SK-N-SH (cell line): ENCODE results near the gene PRLR. TPM values are rescaled to one million over a fixed set of nuclear protein-coding genes. Genes with fewer than 3 reads are reported as not detected.

ENCODE experiments used
- CTCF ChIA-PET: fragments of 300-600, 350-600 bp; formaldehyde crosslinking; extraction: SDS; loops from one replicate; lab custom pipeline; 2021; lab: Yijun Ruan, JAX
- POLR2A ChIA-PET: fragments of 350-600 bp; sonication (Branson Sonifier 250); formaldehyde crosslinking; extraction: SDS; loops from one replicate; lab custom pipeline; 2020; ENCODE audit warnings: antibody characterized with exemption, inconsistent platforms; lab: Yijun Ruan, JAX
- DNase-seq: peaks from one replicate; pipeline ENCODE4 v3.0.0; 2012
- H2AFZ ChIP-seq: fragments of 200-600 bp; sonication (generic); 2 replicates; pipeline ENCODE4 v1.8.1; 2016; ENCODE audit warnings: antibody characterized with exemption, mild to moderate bottlenecking, low read depth
- H3F3A ChIP-seq: fragments of 200-600 bp; sonication (generic); replicated peaks from 2 replicates; pipeline ENCODE3; 2016; ENCODE audit warnings: antibody characterized with exemption, mild to moderate bottlenecking; ENCODE audit not compliant: insufficient read depth
- H3K27ac ChIP-seq, 2 experiments: fragments of 200-500 bp in 1 of 2; fragments of 200-600 bp in 1 of 2; sonication (Bioruptor generic) in 1 of 2; sonication (generic), shearing (Covaris generic) in 1 of 2; 2 replicates each; pipeline versions ENCODE4 v1.5.1 to v1.6.1; 2014 to 2016; ENCODE audit warnings: low read depth in 2 of 2, inconsistent platforms in 1 of 2, low read length in 1 of 2, mild to moderate bottlenecking in 1 of 2, mixed read lengths in 1 of 2
- H3K27me3 ChIP-seq: fragments of 200-600 bp; sonication (generic), shearing (Covaris generic); 2 replicates; pipeline ENCODE4 v1.6.1; 2016; ENCODE audit warnings: mixed run types; ENCODE audit not compliant: insufficient read depth
- H3K36me3 ChIP-seq, 2 experiments: fragments of 200-500 bp in 1 of 2; fragments of 200-600 bp in 1 of 2; sonication (Bioruptor generic) in 1 of 2; sonication (generic) in 1 of 2; replicated peaks in 1 of 2; 2 replicates each; pipeline versions ENCODE3 to v1.5.1; 2014 to 2016; ENCODE audit warnings: low read length in 1 of 2, mild to moderate bottlenecking in 1 of 2; ENCODE audit not compliant: insufficient read depth in 2 of 2, control insufficient read depth in 1 of 2
- H3K4me1 ChIP-seq, 2 experiments: fragments of 200-500 bp in 1 of 2; fragments of 200-600 bp in 1 of 2; sonication (Bioruptor generic) in 1 of 2; sonication (generic), shearing (Covaris generic) in 1 of 2; 2 replicates each; pipeline versions ENCODE4 v1.5.1 to v1.6.1; 2014 to 2016; ENCODE audit warnings: low read depth in 1 of 2, low read length in 1 of 2, mixed run types in 1 of 2; ENCODE audit not compliant: insufficient read depth in 2 of 2, control insufficient read depth in 1 of 2
- H3K4me2 ChIP-seq: fragments of 200-600 bp; sonication (generic), shearing (Covaris generic); 2 replicates; pipeline ENCODE4 v1.6.1; 2017; ENCODE audit warnings: mixed run types
- H3K4me3 ChIP-seq, 2 experiments: fragments of 200-500 bp in 1 of 2; fragments of 200-600 bp in 1 of 2; sonication (Bioruptor generic) in 1 of 2; sonication (generic), shearing (Covaris generic) in 1 of 2; 2 replicates each; pipeline versions ENCODE4 v1.5.1 to v1.8.1; 2014 to 2016; ENCODE audit warnings: low read depth in 2 of 2, inconsistent platforms in 1 of 2, low read length in 1 of 2, mild to moderate bottlenecking in 1 of 2, mixed read lengths in 1 of 2, moderate library complexity in 1 of 2
- H3K79me2 ChIP-seq: fragments of 200-600 bp; sonication (generic); 2 replicates; pipeline ENCODE4 v1.8.1; 2017; ENCODE audit warnings: mild to moderate bottlenecking; ENCODE audit not compliant: insufficient read depth
- H3K9ac ChIP-seq: fragments of 200-600 bp; sonication (generic); 2 replicates; pipeline ENCODE4 v1.6.1; 2017; ENCODE audit warnings: mixed run types
- H3K9me2 ChIP-seq: fragments of 200-600 bp; sonication (generic); 2 replicates; pipeline ENCODE4 v1.6.1; 2017; ENCODE audit warnings: mixed run types
- H3K9me3 ChIP-seq: fragments of 200-600 bp; sonication (generic); 2 replicates; pipeline ENCODE4 v1.6.1; 2017; ENCODE audit warnings: mixed run types, mild to moderate bottlenecking, moderate library complexity
- H4K20me1 ChIP-seq: fragments of 200-600 bp; sonication (generic); 2 replicates; pipeline ENCODE4 v1.6.1; 2017; ENCODE audit warnings: mild to moderate bottlenecking, mixed run types; ENCODE audit not compliant: insufficient read depth
- CHD2 ChIP-seq: fragments of 150-350 bp; IDR thresholded peaks from 2 replicates; pipeline ENCODE4 v1.6.1; 2018; ENCODE audit warnings: low read length; ENCODE audit not compliant: partially characterized antibody
- EP300 ChIP-seq, 2 experiments: IDR thresholded peaks; 2 replicates each; pipeline versions ENCODE4 v1.4.0 to v1.6.1; 2012; ENCODE audit warnings: borderline replicate concordance in 1 of 2, low read depth in 1 of 2, low read length in 1 of 2
- FOSL2 ChIP-seq: IDR thresholded peaks from 2 replicates; pipeline ENCODE4 v1.4.0; 2012; ENCODE audit warnings: low read depth, mild to moderate bottlenecking, moderate library complexity, borderline replicate concordance
- GATA2 ChIP-seq: sonication (generic); formaldehyde crosslinking; IDR thresholded peaks from 2 replicates; pipeline ENCODE4 v1.5.0; 2020; ENCODE audit warnings: mild to moderate bottlenecking, missing genetic modification reagents
- IRF3 ChIP-seq: fragments of 150-350 bp; IDR thresholded peaks from 2 replicates; pipeline ENCODE4 v1.6.1; 2016; ENCODE audit warnings: mild to moderate bottlenecking, low read depth, low read length
- MAX ChIP-seq: IDR thresholded peaks from 2 replicates; pipeline ENCODE4 v1.4.0; 2012; ENCODE audit warnings: low read depth
- MXI1 ChIP-seq: IDR thresholded peaks from 2 replicates; pipeline ENCODE4 v1.6.1; 2012; ENCODE audit warnings: mild to moderate bottlenecking, low read depth, low read length, improper control_type of control experiment
- RAD21 ChIP-seq: IDR thresholded peaks from 2 replicates; pipeline ENCODE4 v1.6.1; 2012; ENCODE audit warnings: mild to moderate bottlenecking, low read length
- RCOR1 ChIP-seq: fragments of 150-350 bp; IDR thresholded peaks from 2 replicates; pipeline ENCODE4 v1.6.1; 2017; ENCODE audit warnings: antibody characterized with exemption, low read length
- REST ChIP-seq: IDR thresholded peaks from 2 replicates; pipeline ENCODE4 v1.6.1; 2012; ENCODE audit warnings: mild to moderate bottlenecking, low read depth, low read length, moderate library complexity
- RXRA ChIP-seq: IDR thresholded peaks from 2 replicates; pipeline ENCODE4 v1.4.0; 2012; ENCODE audit warnings: low read depth, mild to moderate bottlenecking, borderline replicate concordance
- SIN3A ChIP-seq: IDR thresholded peaks from 2 replicates; pipeline ENCODE4 v1.6.1; 2012; ENCODE audit warnings: low read depth, mild to moderate bottlenecking, low read length, moderate library complexity, borderline replicate concordance
- SMC3 ChIP-seq: IDR thresholded peaks from 2 replicates; pipeline ENCODE4 v1.6.1; 2012; ENCODE audit warnings: low read depth, low read length, improper control_type of control experiment
- TAF1 ChIP-seq: IDR thresholded peaks from 2 replicates; pipeline ENCODE4 v1.6.1; 2012; ENCODE audit warnings: low read depth, mild to moderate bottlenecking, low read length, moderate library complexity, borderline replicate concordance
- USF1 ChIP-seq: IDR thresholded peaks from 2 replicates; pipeline ENCODE4 v1.4.0; 2012; ENCODE audit warnings: low read depth, borderline replicate concordance
- USF2 ChIP-seq: fragments of 150-350 bp; IDR thresholded peaks from 2 replicates; pipeline ENCODE4 v1.6.1; 2017; ENCODE audit warnings: antibody characterized with exemption, low read length, low read depth, borderline replicate concordance
- YY1 ChIP-seq: IDR thresholded peaks from 2 replicates; pipeline ENCODE4 v1.4.0; 2012; ENCODE audit warnings: low read depth, mild to moderate bottlenecking
- WGBS: methylation state at CpG from one replicate; pipeline ENCODE4 v1.1.6; 2017; ENCODE audit warnings: low lambda C conversion rate; 5-methylcytosine and 5-hydroxymethylcytosine counted together
- polyA plus RNA-seq, 3 experiments: library from polyadenylated mRNA; depleted of rRNA; stranded (reverse); fragments of >200 nt; gene quantifications; 2 replicates each; pipeline ENCODE4 v1.2.3, GENCODE V29; 2012

The PRLR gene
- polyA plus RNA-seq, 1 of the 3 experiments (the other 2 are of a cell fraction) = 0.13 TPM

- Histone ChIP-seq H3F3A (no peaks in the 10 kb centered on the region), H3K27me3 (no peaks in the 10 kb centered on the region; the same call in 1 of the 2 replicates), H3K36me3 (no peaks in the 10 kb centered on the region), H4K20me1 (no peaks in the 10 kb centered on the region), H3K9me2 (no peaks in the 10 kb centered on the region), H3K27ac (no peak overlapping the region), H3K79me2 (no peaks in the 10 kb centered on the region), H3K4me3 (no peak overlapping the region), H3K9ac (no peak overlapping the region), H2AFZ (no peak overlapping the region), H3K4me1 (no peaks in the 10 kb centered on the region), H3K9me3 (no peaks in the 10 kb centered on the region), H3K4me2 (no peak overlapping the region)
- WGBS = 44% methylated on average over 3 of the region's 3 CpGs
- TF ChIP-seq USF1 (no peak), MAX (no peak), MXI1 (no peak), CHD2 (no peak), RXRA (no peak), SIN3A (no peak), USF2 (no peak), TAF1 (no peak), RAD21 (no peak), RCOR1 (no peak), REST (no peak), SMC3 (no peak), GATA2 (CRISPR knock-in tag) (no peak), EP300 (IDR thresholded peaks at IDR 0.05; ENCODE audit: borderline replicate concordance in 1 of 2, low read depth in 1 of 2, low read length in 1 of 2) (no peak), FOSL2 (no peak), YY1 (no peak), IRF3 (no peak)
- no peak for DNase-seq
- CTCF ChIA-PET = interaction anchor here (0.7 to 1.2 kb wide), 3 partner anchors 13 to 843 kb away, joined by 3 to 4 read pairs (median 3); no protein-coding TSS in a partner anchor
- POLR2A ChIA-PET = no interaction called here
Observed at GRCh38 chr5:35082530-35082929, 147.8 kb downstream of the PRLR start.
